GM12875 (cell line): ENCODE results near the gene ITGA3.

Experiments used
- H3K4me3 ChIP-seq: one replicate; pipeline ENCODE4 v1.5.1; 2011; ENCODE audit warnings: low read depth, low read length, control low read depth
- CTCF ChIP-seq: IDR thresholded peaks from 2 replicates; pipeline ENCODE4 v1.5.1; 2011; ENCODE audit warnings: low read depth, mild to moderate bottlenecking, control low read depth, inconsistent platforms, low read length, moderate library complexity, borderline replicate concordance; ENCODE audit not compliant: insufficient read depth

ITGA3 gene

GRCh38 chr17:50048988-50049387, 6.9 kb upstream of the ITGA3 start:
- no peak for TF ChIP-seq CTCF
- no peak overlapping the region for H3K4me3 ChIP-seq

- H3K4me3 ChIP-seq = no peak overlapping the region
Observed at GRCh38 chr17:50049636-50050035, 6.3 kb upstream of the ITGA3 start.

GRCh38 chr17:50050431-50051032, 5.4 kb upstream of the ITGA3 start:
- H3K4me3 ChIP-seq = no peak overlapping the region
- TF ChIP-seq CTCF = no peak

More at GRCh38 chr17:50049636-50050035, 6.3 kb upstream of the ITGA3 start:
- TF ChIP-seq CTCF = no peak

- no peak overlapping the region for H3K4me3 ChIP-seq
- no peak for TF ChIP-seq CTCF
Observed at GRCh38 chr17:50051082-50051576, 4.8 kb upstream of the ITGA3 start.

GRCh38 chr17:50051606-50052005, 4.3 kb upstream of the ITGA3 start:
- H3K4me3 ChIP-seq = no peak overlapping the region

GRCh38 chr17:50052241-50052796, 3.6 kb upstream of the ITGA3 start:
- TF ChIP-seq CTCF = no peak
- no peak overlapping the region for H3K4me3 ChIP-seq

More at GRCh38 chr17:50051606-50052005, 4.3 kb upstream of the ITGA3 start:
- TF ChIP-seq CTCF = no peak
